NCI-H345 (cell line): ENCODE measurements around the gene WFDC2.

Experiments used
- DNase-seq: peaks from one replicate; lab custom pipeline; 2025; lab: John Stamatoyannopoulos, UW

WFDC2 gene

DNA sequence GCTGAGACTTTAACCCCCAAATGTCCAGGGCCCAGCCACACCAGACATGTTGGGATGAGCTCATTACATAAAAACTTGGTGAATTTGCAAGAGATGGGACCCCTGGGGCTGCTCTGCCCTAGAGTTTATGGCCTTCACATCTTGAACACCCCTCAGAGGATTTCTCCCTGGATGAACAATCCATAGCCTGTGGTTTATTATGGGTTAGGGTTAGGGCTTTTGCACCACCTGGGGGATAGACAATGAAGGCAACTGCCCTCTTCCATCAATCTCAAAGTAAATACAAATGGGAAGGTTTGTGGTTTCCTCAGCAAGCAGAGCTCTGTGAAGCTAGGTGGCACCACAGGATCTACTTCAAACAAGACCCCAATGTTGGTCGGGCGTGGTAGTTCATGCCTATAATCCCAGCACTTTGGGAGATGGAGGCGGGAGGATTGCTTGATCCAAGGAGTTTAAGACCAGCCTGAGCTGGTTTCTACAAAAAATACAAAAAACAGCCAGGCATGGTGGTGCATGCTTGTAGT, 28.5 kb downstream of the WFDC2 start:
- DNase-seq = no peak

DNA sequence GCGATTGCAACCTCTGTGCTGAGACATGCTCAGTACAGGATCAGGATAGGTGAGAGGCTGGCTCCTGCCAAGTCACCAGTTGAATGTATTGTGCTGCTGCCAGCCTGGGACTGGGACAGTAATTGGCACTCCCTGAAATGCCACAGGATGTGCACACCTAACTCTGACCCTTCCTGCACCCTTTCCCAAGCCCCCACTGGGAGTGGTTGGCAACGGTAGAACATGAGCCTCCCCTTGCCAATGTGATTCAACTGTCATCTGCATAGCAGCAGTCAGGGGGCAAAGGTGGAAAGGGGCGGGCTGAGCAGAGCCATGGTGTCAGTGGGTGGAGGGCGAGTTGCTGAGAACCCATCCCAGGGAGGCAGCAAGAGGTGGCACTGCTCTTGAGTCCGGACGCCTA, 30.5 kb downstream of the WFDC2 start:
- no peak for DNase-seq

GRCh38 chr20:45501600-45501999, 32.0 kb downstream of the WFDC2 start:
- no peak for DNase-seq

GRCh38 chr20:45502561-45502960, 33.0 kb downstream of the WFDC2 start:
- DNase-seq = no peak

DNA sequence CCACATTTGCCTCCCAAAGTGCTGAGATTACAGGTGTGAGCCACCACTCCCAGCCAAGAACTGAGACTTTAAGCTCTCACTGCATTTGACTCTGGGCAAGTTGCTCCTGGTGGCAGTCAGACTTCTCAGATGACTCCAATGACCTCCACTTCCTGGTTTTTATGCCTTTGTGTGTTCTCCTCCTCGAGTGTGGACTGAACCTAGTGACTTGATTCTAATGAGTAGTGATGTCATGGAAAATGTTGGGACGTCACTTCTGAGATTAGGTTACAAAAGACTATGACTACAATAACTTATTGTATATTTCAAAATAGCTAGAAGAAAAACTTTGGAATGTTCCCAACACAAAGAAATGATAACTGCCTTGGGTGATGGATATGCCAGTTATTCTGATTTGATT, 33.9 kb downstream of the WFDC2 start:
- DNase-seq = no peak

GRCh38 chr20:45506398-45506797, 36.8 kb downstream of the WFDC2 start:
- DNase-seq = no peak

GRCh38 chr20:45507011-45507820, 37.7 kb downstream of the WFDC2 start:
- DNase-seq = no peak

DNA sequence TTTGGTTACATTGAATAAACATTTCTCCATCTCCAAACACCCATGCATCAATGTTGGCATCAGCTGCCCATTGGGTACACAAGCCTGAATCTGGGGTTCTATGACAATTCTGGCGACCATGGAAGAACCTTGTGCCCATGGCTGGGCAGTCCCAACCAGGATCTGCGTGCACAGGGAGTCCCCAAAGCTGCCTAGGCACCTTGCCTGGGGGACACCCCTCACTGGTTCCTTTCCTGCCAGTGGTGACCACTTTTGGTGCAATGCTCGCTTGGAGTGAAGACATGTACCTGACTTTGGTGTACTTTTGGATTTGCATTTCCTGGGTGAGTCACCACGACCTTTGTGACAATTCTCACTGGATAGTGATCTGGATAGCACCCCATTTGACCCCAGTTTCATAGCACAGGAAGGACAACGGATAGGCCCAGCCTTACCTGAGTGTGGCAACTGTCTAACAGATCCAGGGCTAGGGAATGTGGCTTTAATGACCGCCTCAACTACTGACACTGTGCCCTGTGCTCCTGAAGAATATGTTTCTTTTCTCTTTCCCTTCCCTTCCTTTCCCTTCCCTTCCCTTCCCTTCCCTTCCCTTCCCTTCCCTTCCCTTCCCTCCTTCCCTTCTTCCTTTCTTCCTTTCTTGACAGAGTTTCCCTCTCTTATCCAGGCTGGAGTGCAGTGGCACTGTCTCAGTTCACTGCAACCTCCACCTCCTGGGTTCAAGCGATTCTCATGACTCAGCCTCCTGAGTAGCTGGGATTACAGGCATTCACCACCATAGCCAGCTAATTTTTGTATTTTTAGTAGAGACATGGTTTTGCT, 38.7 kb downstream of the WFDC2 start:
- no peak for DNase-seq

DNA sequence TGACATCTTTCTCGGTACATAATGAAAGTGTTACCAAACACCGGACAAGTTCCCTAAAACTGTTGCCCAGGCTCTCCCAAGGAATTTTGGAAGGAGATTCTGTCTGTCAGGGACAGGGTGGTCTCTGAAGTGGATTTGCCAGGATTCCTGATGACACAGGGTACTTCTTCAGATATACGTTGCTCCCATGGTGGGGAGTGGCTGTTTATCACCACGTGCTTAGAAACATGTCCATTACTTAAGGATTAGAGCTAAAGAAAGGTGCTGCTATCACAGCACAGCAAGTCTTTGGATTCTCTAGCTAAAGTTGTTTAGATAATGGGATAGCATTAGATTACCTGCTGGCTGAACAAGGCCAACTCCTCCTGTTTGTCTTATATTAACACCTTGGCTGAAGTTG, 39.5 kb downstream of the WFDC2 start:
- no peak for DNase-seq

DNA sequence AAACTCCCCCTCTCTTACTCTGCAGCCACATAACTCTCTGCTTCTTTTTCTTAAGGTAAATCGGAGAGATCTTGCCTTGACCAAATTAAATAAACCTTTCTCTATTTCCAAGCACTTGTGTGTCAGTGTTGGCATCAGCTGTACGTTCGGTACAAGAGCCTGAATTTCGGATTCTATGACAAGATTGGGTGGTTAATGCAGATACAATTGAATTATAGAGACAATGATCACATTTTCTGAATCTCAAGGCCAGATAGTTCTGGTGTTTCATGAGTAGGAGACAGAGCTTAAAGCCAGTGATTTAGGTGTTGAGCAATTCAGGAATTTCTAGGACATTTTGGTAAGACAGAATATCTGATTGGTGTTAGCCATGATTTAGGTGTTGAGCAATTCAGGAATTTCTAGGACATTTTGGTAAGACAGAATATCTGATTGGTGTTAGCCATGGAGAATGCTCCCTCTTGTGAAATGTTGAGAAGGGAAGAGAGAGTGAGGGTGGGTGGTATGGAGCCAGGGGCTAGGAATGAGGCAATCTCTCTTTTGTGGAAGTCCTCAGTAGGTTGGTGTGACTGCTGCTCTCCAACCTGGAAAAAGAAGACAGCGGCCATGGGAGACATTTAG, 40.8 kb downstream of the WFDC2 start:
- no peak for DNase-seq

DNA sequence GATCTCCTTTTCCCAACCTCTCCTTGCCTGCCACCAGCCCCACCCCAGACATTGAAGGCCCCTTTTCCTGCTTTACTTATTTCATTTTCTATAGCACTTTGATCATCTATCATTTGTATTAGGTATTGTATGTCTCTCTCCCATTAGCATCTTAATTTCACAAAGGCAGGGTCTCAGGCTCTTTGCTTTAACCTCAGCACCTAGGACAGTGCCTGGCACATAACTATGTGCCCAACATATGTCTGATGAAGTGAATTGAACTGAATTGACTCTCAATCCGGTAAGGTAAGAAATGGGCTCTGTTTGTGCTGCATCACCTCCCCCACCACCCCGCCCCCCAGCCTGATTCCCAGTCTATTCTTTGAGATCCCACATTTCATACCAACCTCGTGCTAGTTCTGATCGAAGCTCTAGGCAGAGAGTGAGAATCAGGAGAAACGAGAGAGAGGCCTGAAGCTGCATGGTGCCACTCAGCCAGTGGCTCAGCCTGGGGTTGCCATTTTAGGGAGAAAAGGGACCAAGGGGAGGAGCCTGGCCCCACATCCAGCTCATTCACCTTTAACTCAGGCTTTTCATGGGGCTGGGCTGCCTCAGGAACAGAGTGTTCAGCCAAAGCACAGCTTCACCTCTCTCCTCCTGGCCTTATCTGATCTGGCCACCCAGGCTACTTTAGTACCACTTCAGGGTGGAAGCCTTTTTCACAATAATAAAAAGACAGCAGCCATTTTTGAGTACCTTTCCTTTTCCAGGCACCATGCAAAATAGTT, 45.8 kb downstream of the WFDC2 start, which contains the start of gene SPINT3:
Gene SPINT3 (minus strand): TSS at position 476 of the 767 bp plus-strand sequence. CDS start 14 bp downstream, at position 462.
- DNase-seq = no peak

GRCh38 chr20:45518282-45518681, 48.7 kb downstream of the WFDC2 start:
- DNase-seq = no peak

DNA sequence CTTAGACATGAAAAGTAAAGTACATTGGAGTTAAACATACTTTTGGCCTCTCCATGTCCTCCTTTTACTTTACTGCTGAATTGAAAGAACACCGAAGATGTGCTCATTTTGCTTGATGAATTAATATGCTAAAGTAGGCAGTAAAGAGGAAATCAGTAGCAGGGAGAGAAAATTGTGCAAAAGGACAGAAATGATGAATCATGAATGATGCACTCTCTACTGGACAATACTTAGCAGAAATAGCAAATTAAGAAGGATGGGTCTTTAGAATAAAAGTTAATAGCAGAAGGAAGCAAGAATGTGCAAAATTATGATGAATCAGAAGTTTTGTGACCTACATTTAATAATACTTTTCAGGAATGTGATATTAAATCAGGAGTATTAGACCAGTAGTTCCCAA, 54.3 kb downstream of the WFDC2 start:
- DNase-seq = no peak

DNA sequence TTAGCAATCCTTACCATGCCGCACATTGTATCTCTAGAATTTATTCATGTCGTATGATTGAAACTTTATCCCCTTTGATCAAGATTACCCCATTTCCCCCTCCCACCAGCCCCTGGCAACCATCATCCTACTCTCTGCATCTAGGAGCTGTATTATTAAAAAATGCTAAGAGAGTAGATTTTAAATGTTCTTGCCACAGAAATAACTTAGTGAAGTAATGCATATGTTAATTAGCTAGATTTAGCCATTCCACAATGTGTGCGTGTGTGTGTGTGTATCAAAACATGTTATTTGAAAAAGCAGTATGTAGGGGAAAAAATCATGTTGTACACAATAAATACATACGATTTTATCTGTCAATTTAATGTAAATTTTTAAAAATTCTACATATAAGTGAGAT, 57.7 kb downstream of the WFDC2 start:
- no peak for DNase-seq
